ENCODE data around the gene EIF2S1. TPM values are rescaled to one million over a fixed set of nuclear protein-coding genes. Genes with fewer than 3 reads are reported as not detected.
"Not testable (repeated sequence)": the region's sequence is repeated elsewhere in the genome, so short reads cannot be mapped to it uniquely, and the experiment has no call there.

The EIF2S1 gene
- total RNA-seq, 3 donors from 2014 or later (not counting 1 experiment from before 2014, with no cell fraction given) = 31.6 to 37.7 (median 33.2) TPM

GRCh38 chr14:67405771-67406170 is 45.6 kb downstream of the EIF2S1 start:
- Mint-ChIP-seq H3K27ac (no peak overlapping the region), H3K36me3 (no peaks in the 10 kb centered on the region), H3K4me3 (no peak overlapping the region), H3K27me3 (ENCODE audit: low read depth in 2 of 2) (peaks cover 12 to 14% of the 10 kb centered on the region in 2 donors), H3K4me1 (no peaks in the 10 kb centered on the region), H3K9me3 (no peaks in the 10 kb centered on the region)
- no peaks in the 10 kb centered on the region for H3K36me3 ChIP-seq (ENCODE audit: control insufficient read depth, insufficient read depth, low read length)
- WGBS (ENCODE audit: insufficient coverage) = 95% methylated on average over 5 of the region's 5 CpGs
- ATAC-seq (no peak), DNase-seq (no peak)
- H3K27ac ChIP-seq (ENCODE audit: low read length) = no peak overlapping the region
- H3K4me3 ChIP-seq (ENCODE audit: low read length) = no peak overlapping the region
- no peak for TF ChIP-seq CTCF (IDR thresholded peaks at IDR 0.05)
- no peaks in the 10 kb centered on the region for H3K9me3 ChIP-seq (ENCODE audit: control insufficient read depth, insufficient read depth, low read length)
- intact Hi-C loops (cut with micrococcal nuclease) = no loop called here
- no peaks in the 10 kb centered on the region for H3K27me3 ChIP-seq (ENCODE audit: control insufficient read depth, insufficient read depth, low read length)
- H3K4me1 ChIP-seq (ENCODE audit: control insufficient read depth, insufficient read depth, low read length) = no peaks in the 10 kb centered on the region

DNA sequence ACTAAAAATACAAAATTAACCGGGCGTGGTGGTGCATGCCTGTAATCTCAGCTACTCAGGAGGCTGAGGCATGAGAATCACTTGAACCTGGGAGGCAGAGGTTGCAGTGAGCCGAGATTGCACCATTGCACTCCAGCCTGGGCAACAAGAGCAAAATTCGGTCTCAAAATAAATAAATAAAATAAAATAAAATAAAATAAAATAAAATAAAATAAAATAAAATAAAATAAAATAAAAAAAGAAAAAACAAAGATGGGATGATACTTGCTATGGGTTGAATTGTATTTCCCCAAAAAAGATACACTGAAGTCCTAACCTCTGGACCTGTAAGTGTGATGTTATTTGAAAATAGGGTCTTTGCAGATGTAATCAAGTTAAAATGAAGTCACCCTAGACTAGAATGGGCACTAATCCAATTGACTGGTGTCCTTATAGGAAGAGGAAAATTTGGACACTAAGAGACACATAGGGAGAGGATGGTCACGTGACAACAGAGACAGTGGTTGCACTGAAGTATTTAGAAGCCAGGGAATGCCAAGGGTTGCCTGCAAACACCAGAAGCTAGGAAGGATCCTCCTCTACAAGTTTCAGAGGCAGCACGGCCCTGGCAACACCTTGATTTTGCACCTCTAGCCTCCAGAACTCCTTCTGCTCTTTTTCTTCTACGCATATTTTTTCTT is 48.1 kb downstream of the EIF2S1 start:
- 87% methylated on average over 6 of the region's 7 CpGs for WGBS (ENCODE audit: insufficient coverage)
- not testable (repeated sequence) for H3K36me3 Mint-ChIP-seq, DNase-seq

GRCh38 chr14:67409461-67409860 is 49.3 kb downstream of the EIF2S1 start:
- no peak for DNase-seq
- WGBS (ENCODE audit: insufficient coverage) = 85% methylated on average over 8 of the region's 8 CpGs

More for the DNA sequence above, 48.1 kb downstream of the EIF2S1 start:
- H3K4me3 Mint-ChIP-seq; H3K27ac ChIP-seq (ENCODE audit: low read length); H3K9me3 Mint-ChIP-seq; H3K4me3 ChIP-seq (ENCODE audit: low read length); H3K27ac Mint-ChIP-seq; H3K4me1 ChIP-seq (ENCODE audit: control insufficient read depth, insufficient read depth, low read length); H3K4me1 Mint-ChIP-seq; H3K9me3 ChIP-seq (ENCODE audit: control insufficient read depth, insufficient read depth, low read length); intact Hi-C loops (cut with micrococcal nuclease); ATAC-seq; H3K27me3 ChIP-seq (ENCODE audit: control insufficient read depth, insufficient read depth, low read length); H3K36me3 ChIP-seq (ENCODE audit: control insufficient read depth, insufficient read depth, low read length): not testable (repeated sequence)
- H3K27me3 Mint-ChIP-seq (ENCODE audit: low read depth in 2 of 2) = peaks cover 11 to 16% of the 10 kb centered on the region in 2 donors

DNA sequence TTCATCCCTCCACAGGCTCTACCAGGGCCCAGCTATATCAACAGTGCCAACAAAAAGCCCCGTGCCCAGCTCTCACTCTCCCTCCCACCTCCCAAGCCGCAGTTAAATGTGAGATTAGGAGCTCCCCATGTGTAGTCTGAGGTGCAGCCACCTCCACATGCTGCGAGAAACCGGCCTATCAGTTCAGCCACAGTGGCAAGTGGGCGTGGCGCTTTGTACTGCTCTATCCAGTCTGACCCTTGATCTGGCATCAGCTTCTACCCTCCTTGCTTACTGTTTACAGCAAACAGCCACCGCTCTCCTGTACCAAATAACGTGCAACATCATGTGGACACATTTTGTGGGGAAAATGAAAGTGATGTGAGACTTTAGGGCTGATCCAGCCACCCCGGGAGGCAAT is 50.2 kb downstream of the EIF2S1 start:
- H3K9me3 ChIP-seq (ENCODE audit: control insufficient read depth, insufficient read depth, low read length) = no peaks in the 10 kb centered on the region
- no peak overlapping the region for H3K27ac ChIP-seq (ENCODE audit: low read length)
- 92% methylated on average over 6 of the region's 9 CpGs for WGBS (ENCODE audit: insufficient coverage)
- Mint-ChIP-seq H3K4me3 (no peak overlapping the region), H3K27me3 (ENCODE audit: low read depth in 2 of 2) (peaks cover 15 to 18% of the 10 kb centered on the region in 2 donors), H3K36me3 (no peaks in the 10 kb centered on the region), H3K9me3 (no peaks in the 10 kb centered on the region), H3K27ac (no peak overlapping the region), H3K4me1 (no peaks in the 10 kb centered on the region)
- no peaks in the 10 kb centered on the region for H3K36me3 ChIP-seq (ENCODE audit: control insufficient read depth, insufficient read depth, low read length)
- peaks cover 3% of the 10 kb centered on the region for H3K4me1 ChIP-seq (ENCODE audit: control insufficient read depth, insufficient read depth, low read length)
- ATAC-seq = no peak
- H3K27me3 ChIP-seq (ENCODE audit: control insufficient read depth, insufficient read depth, low read length) = no peaks in the 10 kb centered on the region
- no peak overlapping the region for H3K4me3 ChIP-seq (ENCODE audit: low read length)
- intact Hi-C loops (cut with micrococcal nuclease) = no loop called here
- no peak for DNase-seq
- no peak for TF ChIP-seq CTCF (IDR thresholded peaks at IDR 0.05)

More at GRCh38 chr14:67409461-67409860, 49.3 kb downstream of the EIF2S1 start:
- no peak overlapping the region for H3K27ac Mint-ChIP-seq
- H3K9me3 Mint-ChIP-seq = no peaks in the 10 kb centered on the region
- no peak overlapping the region for H3K4me3 ChIP-seq (ENCODE audit: low read length)
- no peaks in the 10 kb centered on the region for H3K27me3 ChIP-seq (ENCODE audit: control insufficient read depth, insufficient read depth, low read length)
- H3K4me1 Mint-ChIP-seq = no peaks in the 10 kb centered on the region
- no peak for TF ChIP-seq CTCF (IDR thresholded peaks at IDR 0.05)
- intact Hi-C loops (cut with micrococcal nuclease) = no loop called here
- no peaks in the 10 kb centered on the region for H3K36me3 Mint-ChIP-seq
- no peaks in the 10 kb centered on the region for H3K9me3 ChIP-seq (ENCODE audit: control insufficient read depth, insufficient read depth, low read length)
- no peaks in the 10 kb centered on the region for H3K36me3 ChIP-seq (ENCODE audit: control insufficient read depth, insufficient read depth, low read length)
- no peak overlapping the region for H3K4me3 Mint-ChIP-seq
- no peak for ATAC-seq
- peaks cover 15 to 17% of the 10 kb centered on the region in 2 donors for H3K27me3 Mint-ChIP-seq (ENCODE audit: low read depth in 2 of 2)
- peaks cover 3% of the 10 kb centered on the region for H3K4me1 ChIP-seq (ENCODE audit: control insufficient read depth, insufficient read depth, low read length)
- H3K27ac ChIP-seq (ENCODE audit: low read length) = no peak overlapping the region
